H9 (cell line): ENCODE measurements around the gene CDH13. TPM values are rescaled to one million over a fixed set of nuclear protein-coding genes. Genes with fewer than 3 reads are reported as not detected.

ENCODE experiments used
- DNase-seq: peaks from one replicate; pipeline ENCODE4 v3.0.0-alpha.2; 2017
- H2AFZ ChIP-seq: one replicate; pipeline ENCODE4 v1.6.1; 2013; ENCODE audit warnings: mild to moderate bottlenecking, low read length, control low read depth, moderate library complexity
- H2AK5ac ChIP-seq: 2 replicates; pipeline ENCODE4 v1.6.1; 2013; ENCODE audit warnings: low read length, control low read depth, mixed read lengths; ENCODE audit not compliant: insufficient read length
- H2BK120ac ChIP-seq: one replicate; pipeline ENCODE4 v1.6.1; 2013; ENCODE audit warnings: low read depth, mild to moderate bottlenecking, low read length, control low read depth, inconsistent platforms; ENCODE audit not compliant: poor library complexity, severe bottlenecking
- H2BK12ac ChIP-seq: 2 replicates; pipeline ENCODE4 v1.6.1; 2013; ENCODE audit warnings: low read length, control low read depth, mixed read lengths, low read depth; ENCODE audit not compliant: insufficient read length
- H2BK15ac ChIP-seq: 2 replicates; pipeline ENCODE4 v1.6.1; 2013; ENCODE audit warnings: low read depth, low read length, control low read depth
- H2BK20ac ChIP-seq: one replicate; pipeline ENCODE4 v1.6.1; 2013; ENCODE audit warnings: low read depth, mild to moderate bottlenecking, low read length, control low read depth, inconsistent platforms; ENCODE audit not compliant: poor library complexity, severe bottlenecking
- H2BK5ac ChIP-seq: 2 replicates; pipeline ENCODE4 v1.6.1; 2013; ENCODE audit warnings: low read length, control low read depth, mixed read lengths; ENCODE audit not compliant: insufficient read length
- H3K14ac ChIP-seq: 2 replicates; pipeline ENCODE4 v1.6.1; 2013; ENCODE audit warnings: low read length, control low read depth; ENCODE audit not compliant: insufficient read depth
- H3K18ac ChIP-seq: 2 replicates; pipeline ENCODE4 v1.6.1; 2013; ENCODE audit warnings: low read depth, mild to moderate bottlenecking, mixed read lengths, low read length, control low read depth; ENCODE audit not compliant: insufficient read length
- H3K23ac ChIP-seq: 2 replicates; pipeline ENCODE4 v1.6.1; 2013; ENCODE audit warnings: low read length, control low read depth, mixed read lengths, low read depth; ENCODE audit not compliant: insufficient read length
- H3K23me2 ChIP-seq: 2 replicates; pipeline ENCODE4 v1.6.1; 2013; ENCODE audit warnings: low read depth, mild to moderate bottlenecking, mixed read lengths, low read length, control low read depth; ENCODE audit not compliant: insufficient read length, poor library complexity, severe bottlenecking
- H3K27ac ChIP-seq: 2 replicates; pipeline ENCODE4 v1.5.1; 2013; ENCODE audit warnings: low read length, control low read depth, mixed read lengths, low read depth; ENCODE audit not compliant: insufficient read length
- H3K27me3 ChIP-seq: 2 replicates; pipeline ENCODE4 v1.6.1; 2013; ENCODE audit warnings: low read length, control low read depth, inconsistent platforms; ENCODE audit not compliant: insufficient read depth
- H3K4ac ChIP-seq: 2 replicates; pipeline ENCODE4 v1.6.1; 2013; ENCODE audit warnings: low read depth, mild to moderate bottlenecking, control low read depth, inconsistent platforms, low read length, moderate library complexity
- H3K4me1 ChIP-seq: 2 replicates; pipeline ENCODE4 v1.6.1; 2013; ENCODE audit warnings: low read length, control low read depth, inconsistent platforms; ENCODE audit not compliant: insufficient read depth
- H3K4me2 ChIP-seq: 2 replicates; pipeline ENCODE4 v1.6.1; 2013; ENCODE audit warnings: low read length, control low read depth, mixed read lengths; ENCODE audit not compliant: insufficient read length, insufficient read depth
- H3K56ac ChIP-seq: 2 replicates; pipeline ENCODE4 v1.6.1; 2013; ENCODE audit warnings: low read depth, mild to moderate bottlenecking, mixed read lengths, low read length, control low read depth; ENCODE audit not compliant: insufficient read length
- H3K79me1 ChIP-seq: 2 replicates; pipeline ENCODE4 v1.6.1; 2013; ENCODE audit warnings: low read depth, mild to moderate bottlenecking, moderate library complexity, low read length, control low read depth, inconsistent platforms; ENCODE audit not compliant: insufficient read depth, poor library complexity, severe bottlenecking
- H3K79me2 ChIP-seq: 2 replicates; pipeline ENCODE4 v1.6.1; 2013; ENCODE audit warnings: low read length, control low read depth, inconsistent platforms; ENCODE audit not compliant: insufficient read depth
- H3K9ac ChIP-seq: 2 replicates; pipeline ENCODE4 v1.6.1; 2013; ENCODE audit warnings: low read length, control low read depth, mixed read lengths; ENCODE audit not compliant: insufficient read length; ENCODE audit errors: extremely low read depth
- H3K9me3 ChIP-seq: one replicate; pipeline ENCODE4 v1.6.1; 2013; ENCODE audit warnings: low read depth, low read length, inconsistent platforms; ENCODE audit not compliant: control insufficient read depth
- H3T11ph ChIP-seq: one replicate; pipeline ENCODE4 v1.6.1; 2013; ENCODE audit warnings: mild to moderate bottlenecking, low read length, control low read depth, inconsistent platforms
- H4K20me1 ChIP-seq: one replicate; pipeline ENCODE4 v1.6.1; 2013; ENCODE audit not compliant: control insufficient read depth, insufficient read length, insufficient read depth
- H4K5ac ChIP-seq: 2 replicates; pipeline ENCODE4 v1.6.1; 2013; ENCODE audit warnings: low read depth, mild to moderate bottlenecking, mixed read lengths, low read length, control low read depth; ENCODE audit not compliant: insufficient read length
- H4K8ac ChIP-seq: replicated peaks from 2 replicates; pipeline ENCODE4 v1.6.1; 2013; ENCODE audit warnings: low read length, control low read depth, mixed read lengths, low read depth; ENCODE audit not compliant: insufficient read length
- H4K91ac ChIP-seq: 2 replicates; pipeline ENCODE4 v1.6.1; 2013; ENCODE audit warnings: low read depth, mild to moderate bottlenecking, moderate library complexity, mixed read lengths, low read length, control low read depth; ENCODE audit not compliant: insufficient read length
- H3K27ac Mint-ChIP-seq, 3 experiments: 2 replicates in 2 of 3; 3 replicates in 1 of 3; pipeline ENCODE4 v1.8.0; 2020 to 2021; ENCODE audit warnings: mixed read lengths in 3 of 3, mild to moderate bottlenecking in 1 of 3, moderate library complexity in 1 of 3
- H3K27me3 Mint-ChIP-seq: 2 replicates; pipeline ENCODE4 v1.8.0; 2021; ENCODE audit warnings: low read depth, mild to moderate bottlenecking, moderate library complexity, mixed read lengths
- H3K36me3 Mint-ChIP-seq, 3 experiments: 2 replicates in 2 of 3; 3 replicates in 1 of 3; pipeline ENCODE4 v1.8.0; 2020 to 2021; ENCODE audit warnings: low read depth in 3 of 3, mixed read lengths in 3 of 3; ENCODE audit not compliant: insufficient read depth in 1 of 3
- H3K4me1 Mint-ChIP-seq, 2 experiments: 2 replicates each; pipeline ENCODE4 v1.8.0; 2020; ENCODE audit warnings: mixed read lengths in 2 of 2
- H3K4me3 Mint-ChIP-seq, 2 experiments: 2 replicates in 1 of 2; 3 replicates in 1 of 2; pipeline ENCODE4 v1.8.0; 2020 to 2021; ENCODE audit warnings: mild to moderate bottlenecking in 2 of 2, mixed read lengths in 2 of 2, moderate library complexity in 1 of 2
- H3K9me3 Mint-ChIP-seq, 2 experiments: 2 replicates in 1 of 2; 3 replicates in 1 of 2; pipeline ENCODE4 v1.8.0; 2020; ENCODE audit warnings: mild to moderate bottlenecking in 2 of 2, mixed read lengths in 2 of 2, moderate library complexity in 1 of 2
- CTCF ChIP-seq: fragments of 200-600 bp; sonication (generic); conservative IDR thresholded peaks from 3 replicates; pipeline ENCODE4 v1.8.0; 2021; ENCODE audit warnings: antibody characterized with exemption, mild to moderate bottlenecking
- total RNA-seq: library from RNA; stranded (reverse); gene quantifications from 2 replicates; pipeline ENCODE4 v1.2.1, GENCODE V29; 2021

CDH13 gene
- total RNA-seq, 1 experiment from 2014 or later, result 1.5 TPM

DNA sequence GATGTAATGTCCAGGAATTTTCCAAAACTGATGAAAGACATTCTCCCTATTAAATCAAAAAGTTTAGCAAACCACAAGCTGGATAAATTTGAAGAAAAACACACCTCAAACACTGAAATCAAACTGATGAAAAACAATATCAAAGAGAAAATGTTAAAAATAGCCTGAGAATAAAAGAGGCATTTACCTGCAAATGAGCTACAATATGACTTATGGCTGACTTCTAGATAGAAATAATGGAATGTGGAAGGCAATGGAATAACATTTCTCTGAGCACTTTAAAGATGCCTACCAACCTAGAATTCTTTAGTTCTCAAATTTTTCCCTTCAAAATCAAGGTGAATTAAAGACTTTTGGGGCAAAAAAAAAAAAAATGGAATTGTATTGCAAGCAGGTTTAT, 1128.6 kb downstream of the CDH13 start:
- H3K14ac ChIP-seq, result no peak overlapping the region
- H3K56ac ChIP-seq, result no peak overlapping the region
- Mint-ChIP-seq H3K36me3 (peaks cover 2 to 12% (median 8%) of the 10 kb centered on the region in 3 experiments; a peak in 6 of 7 replicates), H3K27me3 (no peaks in the 10 kb centered on the region), H3K27ac (no peak overlapping the region), H3K4me1 (no peaks in the 10 kb centered on the region), H3K9me3 (peaks cover 33 to 39% of the 10 kb centered on the region in 2 experiments), H3K4me3 (no peak overlapping the region)
- H3T11ph ChIP-seq, result no peak overlapping the region
- H3K9me3 ChIP-seq, result no peaks in the 10 kb centered on the region
- no peak overlapping the region for H3K9ac ChIP-seq
- H3K4me2 ChIP-seq, result no peak overlapping the region
- no peak overlapping the region for H3K23ac ChIP-seq
- no peaks in the 10 kb centered on the region for H3K79me1 ChIP-seq
- H2BK12ac ChIP-seq, result no peak overlapping the region
- no peak overlapping the region for H4K5ac ChIP-seq
- no peak overlapping the region for H4K91ac ChIP-seq
- no peaks in the 10 kb centered on the region for H3K27me3 ChIP-seq
- no peaks in the 10 kb centered on the region for H3K4me1 ChIP-seq
- no peak overlapping the region for H2BK120ac ChIP-seq
- H2AFZ ChIP-seq, result no peak overlapping the region
- no peak overlapping the region for H3K18ac ChIP-seq
- no peaks in the 10 kb centered on the region for H4K20me1 ChIP-seq
- no peaks in the 10 kb centered on the region for H3K23me2 ChIP-seq
- no peaks in the 10 kb centered on the region for H3K79me2 ChIP-seq
- H3K27ac ChIP-seq, result no peak overlapping the region
- H2BK20ac ChIP-seq, result no peak overlapping the region
- H2BK15ac ChIP-seq, result no peak overlapping the region
- no peak overlapping the region for H3K4ac ChIP-seq
- H2AK5ac ChIP-seq, result no peak overlapping the region
- no peak for TF ChIP-seq CTCF
- DNase-seq, result no peak
- H4K8ac ChIP-seq, result no peak overlapping the region
- no peak overlapping the region for H2BK5ac ChIP-seq
